WTC11 (cell line): ENCODE results near the gene LSM12. TPM values are rescaled to one million over a fixed set of nuclear protein-coding genes. Genes with fewer than 3 reads are reported as not detected.
A peak's percentile ranks its signal among the peaks of the same experiment; 100 is the strongest.

Experiments used
- ATAC-seq: fragments of 200-7000 bp; cut with Tn5 transposase; 2 replicates; pipeline ENCODE4 v1.10.0; 2021; ENCODE audit warnings: mild to moderate bottlenecking, moderate library complexity
- CTCF ChIA-PET: fragments of 300-600 bp; sonication (Branson Sonifier 250); formaldehyde crosslinking; loops from one replicate; lab custom pipeline; 2021; ENCODE audit warnings: antibody characterized with exemption; lab: Charles Lee
- POLR2A ChIA-PET: fragments of 350-600 bp; sonication (Branson Sonifier 250); formaldehyde crosslinking; loops from one replicate; lab custom pipeline; 2021; ENCODE audit warnings: antibody characterized with exemption; lab: Charles Lee
- DNase-seq: peaks from one replicate; pipeline ENCODE4 v3.0.0; 2021; ENCODE audit warnings: low spot score
- H3K27ac Mint-ChIP-seq: 2 replicates; pipeline ENCODE4 v1.8.0; 2021; ENCODE audit warnings: mixed read lengths
- H3K27me3 Mint-ChIP-seq: 2 replicates; pipeline ENCODE4 v1.8.0; 2021; ENCODE audit warnings: low read depth, mild to moderate bottlenecking, moderate library complexity, mixed read lengths
- H3K36me3 Mint-ChIP-seq: 2 replicates; pipeline ENCODE4 v1.8.0; 2021; ENCODE audit warnings: mixed read lengths
- H3K4me1 Mint-ChIP-seq: 2 replicates; pipeline ENCODE4 v1.8.0; 2022; ENCODE audit warnings: mixed read lengths
- H3K4me3 Mint-ChIP-seq: 2 replicates; pipeline ENCODE4 v1.8.0; 2021; ENCODE audit warnings: mild to moderate bottlenecking, moderate library complexity, mixed read lengths
- H3K9me3 Mint-ChIP-seq: 2 replicates; pipeline ENCODE4 v1.8.0; 2021; ENCODE audit warnings: mixed read lengths
- CBFB ChIP-seq: sonication (generic); formaldehyde crosslinking; IDR thresholded peaks from 2 replicates; pipeline ENCODE4 v1.8.1; 2022; ENCODE audit warnings: mild to moderate bottlenecking, low read depth, missing genetic modification reagents
- CREB1 ChIP-seq: sonication (generic); formaldehyde crosslinking; IDR thresholded peaks from 2 replicates; pipeline ENCODE4 v1.8.0; 2023; ENCODE audit warnings: mild to moderate bottlenecking, missing genetic modification reagents
- CREM ChIP-seq: sonication (generic); formaldehyde crosslinking; IDR thresholded peaks from 2 replicates; pipeline ENCODE4 v1.8.1; 2022; ENCODE audit warnings: mild to moderate bottlenecking, missing genetic modification reagents, moderate library complexity
- ETV6 ChIP-seq: sonication (generic); formaldehyde crosslinking; IDR thresholded peaks from 2 replicates; pipeline ENCODE4 v1.8.1; 2022; ENCODE audit warnings: mild to moderate bottlenecking, missing genetic modification reagents
- FOXK1 ChIP-seq: sonication (generic); formaldehyde crosslinking; IDR thresholded peaks from 2 replicates; pipeline ENCODE4 v1.8.0; 2022; ENCODE audit warnings: mild to moderate bottlenecking, moderate library complexity, missing genetic modification reagents
- NFE2L1 ChIP-seq: sonication (generic); formaldehyde crosslinking; IDR thresholded peaks from 2 replicates; pipeline ENCODE4 v1.8.1; 2023; ENCODE audit warnings: missing genetic modification reagents
- SP1 ChIP-seq: sonication (generic); formaldehyde crosslinking; conservative IDR thresholded peaks from 2 replicates; pipeline ENCODE4 v1.8.1; 2022; ENCODE audit warnings: missing genetic modification reagents
- TCF7 ChIP-seq: sonication (generic); formaldehyde crosslinking; IDR thresholded peaks from 2 replicates; pipeline ENCODE4 v1.8.0; 2022; ENCODE audit warnings: mild to moderate bottlenecking, low read depth, missing genetic modification reagents, moderate library complexity
- TEAD1 ChIP-seq: sonication (generic); formaldehyde crosslinking; IDR thresholded peaks from 2 replicates; pipeline ENCODE4 v1.8.0; 2022; ENCODE audit warnings: mild to moderate bottlenecking, missing genetic modification reagents
- total RNA-seq: library from RNA; stranded (reverse); gene quantifications from 3 replicates; pipeline ENCODE4 v1.2.3, GENCODE V29; 2021
- TF ChIP-seq, protein P1 (sequence below): sonication (generic); formaldehyde crosslinking; IDR thresholded peaks from 2 replicates; pipeline ENCODE4 v1.8.0; 2023; ENCODE audit warnings: missing genetic modification reagents, mild to moderate bottlenecking, borderline replicate concordance
- TF ChIP-seq, protein P2 (sequence below): sonication (generic); formaldehyde crosslinking; IDR thresholded peaks from 2 replicates; pipeline ENCODE4 v1.8.0; 2023; ENCODE audit warnings: mild to moderate bottlenecking, missing genetic modification reagents
- TF ChIP-seq, protein P3 (sequence below): sonication (generic); formaldehyde crosslinking; IDR thresholded peaks from 2 replicates; pipeline ENCODE4 v1.8.0; 2022; ENCODE audit warnings: missing genetic modification reagents
- TF ChIP-seq, protein P4 (sequence below): sonication (generic); formaldehyde crosslinking; IDR thresholded peaks from 2 replicates; pipeline ENCODE4 v1.8.0; 2022; ENCODE audit warnings: mild to moderate bottlenecking, missing genetic modification reagents
- TF ChIP-seq, protein P5 (sequence below): fragments of 250-450 bp; sonication (Bioruptor Pico); conservative IDR thresholded peaks from 2 replicates; pipeline ENCODE4 v1.9.0; 2021; ENCODE audit warnings: mild to moderate bottlenecking

The LSM12 gene
- total RNA-seq, 1 experiment from 2014 or later: 102 TPM

DNA sequence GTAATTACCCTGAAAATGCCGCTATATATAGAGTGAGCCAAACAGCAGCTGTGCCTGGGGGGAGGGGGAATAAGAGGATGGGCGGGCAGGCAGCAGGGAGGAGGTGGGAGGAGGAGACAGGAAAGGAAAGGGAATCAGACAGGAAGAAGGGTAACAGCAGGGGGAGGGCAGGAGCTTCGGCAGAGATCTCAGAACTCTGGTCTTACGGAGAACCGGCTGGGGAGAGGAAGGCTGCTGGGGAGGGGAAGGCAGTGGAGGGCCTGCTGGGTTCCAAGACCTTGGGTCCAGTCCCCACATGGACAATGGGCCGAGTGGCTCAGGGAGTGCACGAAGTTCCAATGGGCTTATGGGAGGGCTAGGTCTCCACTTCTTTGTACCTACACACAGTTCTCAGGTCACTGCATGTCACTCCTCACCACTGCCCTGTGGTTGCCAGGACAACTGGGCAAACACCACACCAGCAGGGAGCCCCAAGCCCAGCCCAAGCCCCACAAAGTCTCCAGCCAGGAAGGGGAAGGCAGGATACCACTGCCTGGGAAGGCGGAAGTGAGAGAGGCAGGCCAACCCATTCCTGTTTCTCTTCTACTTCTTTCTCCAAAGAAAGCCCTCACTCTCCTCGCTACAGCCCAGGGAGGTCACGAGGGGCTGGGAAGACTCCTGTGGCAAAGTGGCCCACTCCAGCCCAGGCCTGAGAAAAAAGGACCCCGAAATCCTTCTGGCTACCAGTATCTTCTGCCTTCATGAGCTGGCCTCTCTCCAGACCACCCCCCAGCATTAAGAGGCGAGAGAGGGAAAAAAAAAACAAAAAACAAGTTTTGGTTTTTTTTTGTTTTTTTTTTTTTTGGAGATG lies 29.4 kb upstream of the LSM12 start:
- ChIA-PET CTCF (interaction anchor here (0.5 to 10.3 kb wide), 22 partner anchors 9 to 306 kb away, joined by 3 to 116 read pairs (median 4); partner anchors contain the start of gene HDAC5), POLR2A (interaction anchor here (0.7 to 1.9 kb wide), 7 partner anchors 9 to 90 kb away, joined by 3 to 13 read pairs (median 5); partner anchors contain the start of genes G6PC3, HDAC5 and TMUB2)
- H3K9me3 Mint-ChIP-seq: no peaks in the 10 kb centered on the region
- peak overlapping the region; percentile 73 for H3K4me3 Mint-ChIP-seq
- H3K36me3 Mint-ChIP-seq: peaks cover 8% of the 10 kb centered on the region; the same call in 1 of the 2 replicates
- ATAC-seq (peak; percentile 86), DNase-seq (peak; percentile 85)
- TF ChIP-seq NFE2L1 (CRISPR knock-in tag) (peak; percentile 46; the same call in 1 of the 2 replicates), CREM (CRISPR knock-in tag) (no peak), TCF7 (CRISPR knock-in tag) (no peak), TEAD1 (0 out of 2 replicates have a peak, but pooled peaks have one; percentile 58), ETV6 (CRISPR knock-in tag) (peak; percentile 50), CBFB (0 out of 2 replicates have a peak, but pooled peaks have one; percentile 72), CREB1 (CRISPR knock-in tag) (0 out of 2 replicates have a peak, but pooled peaks have one; percentile 35), FOXK1 (CRISPR knock-in tag) (peak; percentile 58; the same call in 1 of the 2 replicates), SP1 (CRISPR knock-in tag) (peak; percentile 72; the same call in 1 of the 2 replicates)
- TF ChIP-seq, protein P1, sequence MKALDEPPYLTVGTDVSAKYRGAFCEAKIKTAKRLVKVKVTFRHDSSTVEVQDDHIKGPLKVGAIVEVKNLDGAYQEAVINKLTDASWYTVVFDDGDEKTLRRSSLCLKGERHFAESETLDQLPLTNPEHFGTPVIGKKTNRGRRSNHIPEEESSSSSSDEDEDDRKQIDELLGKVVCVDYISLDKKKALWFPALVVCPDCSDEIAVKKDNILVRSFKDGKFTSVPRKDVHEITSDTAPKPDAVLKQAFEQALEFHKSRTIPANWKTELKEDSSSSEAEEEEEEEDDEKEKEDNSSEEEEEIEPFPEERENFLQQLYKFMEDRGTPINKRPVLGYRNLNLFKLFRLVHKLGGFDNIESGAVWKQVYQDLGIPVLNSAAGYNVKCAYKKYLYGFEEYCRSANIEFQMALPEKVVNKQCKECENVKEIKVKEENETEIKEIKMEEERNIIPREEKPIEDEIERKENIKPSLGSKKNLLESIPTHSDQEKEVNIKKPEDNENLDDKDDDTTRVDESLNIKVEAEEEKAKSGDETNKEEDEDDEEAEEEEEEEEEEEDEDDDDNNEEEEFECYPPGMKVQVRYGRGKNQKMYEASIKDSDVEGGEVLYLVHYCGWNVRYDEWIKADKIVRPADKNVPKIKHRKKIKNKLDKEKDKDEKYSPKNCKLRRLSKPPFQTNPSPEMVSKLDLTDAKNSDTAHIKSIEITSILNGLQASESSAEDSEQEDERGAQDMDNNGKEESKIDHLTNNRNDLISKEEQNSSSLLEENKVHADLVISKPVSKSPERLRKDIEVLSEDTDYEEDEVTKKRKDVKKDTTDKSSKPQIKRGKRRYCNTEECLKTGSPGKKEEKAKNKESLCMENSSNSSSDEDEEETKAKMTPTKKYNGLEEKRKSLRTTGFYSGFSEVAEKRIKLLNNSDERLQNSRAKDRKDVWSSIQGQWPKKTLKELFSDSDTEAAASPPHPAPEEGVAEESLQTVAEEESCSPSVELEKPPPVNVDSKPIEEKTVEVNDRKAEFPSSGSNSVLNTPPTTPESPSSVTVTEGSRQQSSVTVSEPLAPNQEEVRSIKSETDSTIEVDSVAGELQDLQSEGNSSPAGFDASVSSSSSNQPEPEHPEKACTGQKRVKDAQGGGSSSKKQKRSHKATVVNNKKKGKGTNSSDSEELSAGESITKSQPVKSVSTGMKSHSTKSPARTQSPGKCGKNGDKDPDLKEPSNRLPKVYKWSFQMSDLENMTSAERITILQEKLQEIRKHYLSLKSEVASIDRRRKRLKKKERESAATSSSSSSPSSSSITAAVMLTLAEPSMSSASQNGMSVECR (CRISPR knock-in tag): no peak
- TF ChIP-seq, protein P2, sequence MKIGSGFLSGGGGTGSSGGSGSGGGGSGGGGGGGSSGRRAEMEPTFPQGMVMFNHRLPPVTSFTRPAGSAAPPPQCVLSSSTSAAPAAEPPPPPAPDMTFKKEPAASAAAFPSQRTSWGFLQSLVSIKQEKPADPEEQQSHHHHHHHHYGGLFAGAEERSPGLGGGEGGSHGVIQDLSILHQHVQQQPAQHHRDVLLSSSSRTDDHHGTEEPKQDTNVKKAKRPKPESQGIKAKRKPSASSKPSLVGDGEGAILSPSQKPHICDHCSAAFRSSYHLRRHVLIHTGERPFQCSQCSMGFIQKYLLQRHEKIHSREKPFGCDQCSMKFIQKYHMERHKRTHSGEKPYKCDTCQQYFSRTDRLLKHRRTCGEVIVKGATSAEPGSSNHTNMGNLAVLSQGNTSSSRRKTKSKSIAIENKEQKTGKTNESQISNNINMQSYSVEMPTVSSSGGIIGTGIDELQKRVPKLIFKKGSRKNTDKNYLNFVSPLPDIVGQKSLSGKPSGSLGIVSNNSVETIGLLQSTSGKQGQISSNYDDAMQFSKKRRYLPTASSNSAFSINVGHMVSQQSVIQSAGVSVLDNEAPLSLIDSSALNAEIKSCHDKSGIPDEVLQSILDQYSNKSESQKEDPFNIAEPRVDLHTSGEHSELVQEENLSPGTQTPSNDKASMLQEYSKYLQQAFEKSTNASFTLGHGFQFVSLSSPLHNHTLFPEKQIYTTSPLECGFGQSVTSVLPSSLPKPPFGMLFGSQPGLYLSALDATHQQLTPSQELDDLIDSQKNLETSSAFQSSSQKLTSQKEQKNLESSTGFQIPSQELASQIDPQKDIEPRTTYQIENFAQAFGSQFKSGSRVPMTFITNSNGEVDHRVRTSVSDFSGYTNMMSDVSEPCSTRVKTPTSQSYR (CRISPR knock-in tag): 0 out of 2 replicates have a peak, but pooled peaks have one; percentile 55
- TF ChIP-seq, protein P3, sequence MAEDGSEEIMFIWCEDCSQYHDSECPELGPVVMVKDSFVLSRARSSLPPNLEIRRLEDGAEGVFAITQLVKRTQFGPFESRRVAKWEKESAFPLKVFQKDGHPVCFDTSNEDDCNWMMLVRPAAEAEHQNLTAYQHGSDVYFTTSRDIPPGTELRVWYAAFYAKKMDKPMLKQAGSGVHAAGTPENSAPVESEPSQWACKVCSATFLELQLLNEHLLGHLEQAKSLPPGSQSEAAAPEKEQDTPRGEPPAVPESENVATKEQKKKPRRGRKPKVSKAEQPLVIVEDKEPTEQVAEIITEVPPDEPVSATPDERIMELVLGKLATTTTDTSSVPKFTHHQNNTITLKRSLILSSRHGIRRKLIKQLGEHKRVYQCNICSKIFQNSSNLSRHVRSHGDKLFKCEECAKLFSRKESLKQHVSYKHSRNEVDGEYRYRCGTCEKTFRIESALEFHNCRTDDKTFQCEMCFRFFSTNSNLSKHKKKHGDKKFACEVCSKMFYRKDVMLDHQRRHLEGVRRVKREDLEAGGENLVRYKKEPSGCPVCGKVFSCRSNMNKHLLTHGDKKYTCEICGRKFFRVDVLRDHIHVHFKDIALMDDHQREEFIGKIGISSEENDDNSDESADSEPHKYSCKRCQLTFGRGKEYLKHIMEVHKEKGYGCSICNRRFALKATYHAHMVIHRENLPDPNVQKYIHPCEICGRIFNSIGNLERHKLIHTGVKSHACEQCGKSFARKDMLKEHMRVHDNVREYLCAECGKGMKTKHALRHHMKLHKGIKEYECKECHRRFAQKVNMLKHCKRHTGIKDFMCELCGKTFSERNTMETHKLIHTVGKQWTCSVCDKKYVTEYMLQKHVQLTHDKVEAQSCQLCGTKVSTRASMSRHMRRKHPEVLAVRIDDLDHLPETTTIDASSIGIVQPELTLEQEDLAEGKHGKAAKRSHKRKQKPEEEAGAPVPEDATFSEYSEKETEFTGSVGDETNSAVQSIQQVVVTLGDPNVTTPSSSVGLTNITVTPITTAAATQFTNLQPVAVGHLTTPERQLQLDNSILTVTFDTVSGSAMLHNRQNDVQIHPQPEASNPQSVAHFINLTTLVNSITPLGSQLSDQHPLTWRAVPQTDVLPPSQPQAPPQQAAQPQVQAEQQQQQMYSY (CRISPR knock-in tag): peak; percentile 89
- TF ChIP-seq, protein P4, sequence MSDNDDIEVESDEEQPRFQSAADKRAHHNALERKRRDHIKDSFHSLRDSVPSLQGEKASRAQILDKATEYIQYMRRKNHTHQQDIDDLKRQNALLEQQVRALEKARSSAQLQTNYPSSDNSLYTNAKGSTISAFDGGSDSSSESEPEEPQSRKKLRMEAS (CRISPR knock-in tag): peak; percentile 46; the same call in 1 of the 2 replicates
- TF ChIP-seq, protein P5, sequence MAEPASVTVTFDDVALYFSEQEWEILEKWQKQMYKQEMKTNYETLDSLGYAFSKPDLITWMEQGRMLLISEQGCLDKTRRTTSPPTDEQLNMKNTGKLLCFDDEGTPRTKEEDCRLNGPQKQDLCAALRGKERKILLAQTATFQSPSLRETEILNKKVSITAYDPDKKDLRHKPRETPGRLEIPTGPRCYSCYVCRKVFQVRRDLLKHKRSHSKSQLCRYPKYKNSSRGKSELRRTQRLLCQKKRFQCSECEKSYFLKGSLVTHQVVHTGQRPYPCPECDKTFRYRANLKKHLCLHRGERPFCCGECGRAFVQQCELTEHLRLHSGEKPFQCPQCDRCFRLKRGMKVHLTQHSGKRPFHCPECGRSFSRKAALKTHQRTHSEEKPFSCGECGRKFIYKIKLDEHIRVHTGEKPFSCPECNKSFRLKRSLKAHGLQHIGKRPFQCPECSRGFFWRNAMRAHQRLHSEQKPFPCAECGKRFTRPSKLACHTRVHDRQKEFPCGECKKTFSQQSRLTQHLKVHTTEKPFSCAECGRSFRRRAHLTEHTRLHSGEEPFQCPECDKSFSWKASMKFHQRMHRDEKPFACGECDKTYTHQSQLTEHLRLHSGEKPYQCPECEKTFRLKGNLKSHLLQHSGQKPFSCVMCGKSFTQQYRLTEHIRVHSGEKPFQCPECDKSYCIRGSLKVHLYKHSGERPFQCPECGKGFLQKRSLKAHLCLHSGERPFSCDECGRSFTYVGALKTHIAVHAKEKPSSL: no peak
- H3K4me1 Mint-ChIP-seq: peaks cover 36% of the 10 kb centered on the region
- peak overlapping the region; percentile 99 for H3K27ac Mint-ChIP-seq
- H3K27me3 Mint-ChIP-seq: no peaks in the 10 kb centered on the region
